CD4-positive, alpha-beta T cell (primary cell): ENCODE measurements around the gene RREB1. TPM values are rescaled to one million over a fixed set of nuclear protein-coding genes. Genes with fewer than 3 reads are reported as not detected.

Experiments
- ATAC-seq: fragments of 200-7000 bp; cut with Tn5 transposase; one replicate; pipeline ENCODE4 v1.10.0; 2022; ENCODE audit warnings: mild to moderate bottlenecking; ENCODE audit not compliant: poor library complexity
- CTCF ChIA-PET: fragments of 350-600 bp; sonication (Branson Sonifier 250); formaldehyde crosslinking; loops from one replicate; lab custom pipeline; 2021; ENCODE audit warnings: antibody characterized with exemption, inconsistent platforms; lab: Charles Lee
- POLR2A ChIA-PET: fragments of 350-600 bp; sonication (Branson Sonifier 250); formaldehyde crosslinking; loops from one replicate; lab custom pipeline; 2021; ENCODE audit warnings: antibody characterized with exemption, inconsistent platforms; lab: Charles Lee
- DNase-seq, 14 experiments: peaks; one replicate each; pipeline ENCODE4 v3.0.0-alpha.2; 2013 to 2020; ENCODE audit warnings: mixed read lengths in 2 of 14
- H3K27ac ChIP-seq, 2 donors: one replicate each; pipeline versions ENCODE4 v1.5.1 to v1.7.0; 2013; ENCODE audit warnings: low read length in 2 of 2, low read depth in 1 of 2, mild to moderate bottlenecking in 1 of 2
- H3K27me3 ChIP-seq, 2 experiments: 1 replicate in 1 of 2; 2 replicates in 1 of 2; pipeline versions ENCODE4 v1.6.1 to v1.7.0; 2013; ENCODE audit warnings: low read length in 2 of 2, control low read depth in 1 of 2, mild to moderate bottlenecking in 1 of 2, moderate library complexity in 1 of 2; ENCODE audit not compliant: insufficient read depth in 2 of 2, control insufficient read depth in 1 of 2
- H3K36me3 ChIP-seq: one replicate; pipeline ENCODE4 v1.6.1; 2013; ENCODE audit warnings: low read length, control low read depth; ENCODE audit not compliant: insufficient read depth
- H3K4me1 ChIP-seq: one replicate; pipeline ENCODE4 v1.6.1; 2013; ENCODE audit warnings: low read length, control low read depth; ENCODE audit not compliant: insufficient read depth
- H3K4me3 ChIP-seq: one replicate; pipeline ENCODE4 v1.5.1; 2013; ENCODE audit warnings: mild to moderate bottlenecking, low read length, moderate library complexity
- H3K9me3 ChIP-seq, 2 experiments: 1 replicate in 1 of 2; 2 replicates in 1 of 2; pipeline versions ENCODE4 v1.6.1 to v1.7.0; 2013; ENCODE audit warnings: low read length in 2 of 2, mild to moderate bottlenecking in 2 of 2, control low read depth in 1 of 2, moderate library complexity in 1 of 2; ENCODE audit not compliant: control insufficient read depth in 1 of 2, insufficient read depth in 1 of 2
- H3K27ac Mint-ChIP-seq: one replicate; pipeline ENCODE4 v1.8.0; 2020; ENCODE audit warnings: mixed read lengths
- H3K27me3 Mint-ChIP-seq: one replicate; pipeline ENCODE4 v1.8.0; 2021; ENCODE audit warnings: mixed read lengths
- H3K36me3 Mint-ChIP-seq: one replicate; pipeline ENCODE4 v1.8.0; 2021; ENCODE audit warnings: low read depth, mixed read lengths
- H3K4me1 Mint-ChIP-seq: one replicate; pipeline ENCODE4 v1.8.0; 2021; ENCODE audit warnings: low read depth, mixed read lengths
- H3K4me3 Mint-ChIP-seq: one replicate; pipeline ENCODE4 v1.8.0; 2020; ENCODE audit warnings: mild to moderate bottlenecking, mixed read lengths
- H3K9me3 Mint-ChIP-seq: one replicate; pipeline ENCODE4 v1.8.0; 2020; ENCODE audit warnings: mixed read lengths
- intact Hi-C, 2 experiments: fragments of 100-400 bp; cut with DNase I in 1 of 2; cut with micrococcal nuclease in 1 of 2; formaldehyde crosslinking; loops; one replicate each; pipeline versions ENCODE4 v1.15.1 to v1.9.0; 2023 to 2025; cut with DNase I, micrococcal nuclease
- total RNA-seq, 174 experiments: library from RNA in 2 of 174; stranded (reverse) in 2 of 174; gene quantifications; one replicate each; pipeline ENCODE4 v1.2.3 and lab custom pipeline; 2021 to 2026
- TF ChIP-seq, protein P1 (sequence below): fragments of 200-600 bp; IDR thresholded peaks from one replicate; pipeline ENCODE4 v1.8.0; 2022; ENCODE audit warnings: antibody characterized with exemption, mild to moderate bottlenecking

RREB1 gene
- total RNA-seq, 2 experiments from 2014 or later = 56.5 to 60.0 TPM

DNA sequence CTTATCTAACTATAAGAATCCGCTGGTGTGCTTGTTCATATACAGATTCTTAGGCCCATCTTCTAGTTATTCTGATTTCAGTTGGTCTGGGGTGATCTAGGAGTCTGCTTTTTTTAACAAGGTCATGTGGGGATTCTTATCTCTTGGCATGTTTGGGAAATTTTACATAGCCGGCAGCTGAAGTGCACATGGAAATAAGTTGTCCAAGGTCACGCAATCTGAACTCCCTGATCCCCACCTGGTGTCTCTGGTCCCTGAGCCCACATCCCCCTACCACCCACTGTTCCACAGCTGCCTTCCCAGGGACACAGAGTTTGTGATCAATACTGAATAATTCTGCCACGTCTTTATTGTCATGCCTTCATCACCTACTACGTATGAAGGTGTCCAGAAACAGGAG is 114.4 kb downstream of the RREB1 start:
- Histone ChIP-seq H3K9me3 (no peaks in the 10 kb centered on the region), H3K4me1 (no peaks in the 10 kb centered on the region), H3K36me3 (peaks cover 77% of the 10 kb centered on the region), H3K4me3 (no peak overlapping the region), H3K27me3 (no peaks in the 10 kb centered on the region), H3K27ac (no peak overlapping the region)
- H3K9me3 Mint-ChIP-seq = no peaks in the 10 kb centered on the region
- ChIA-PET CTCF (no interaction called here), POLR2A (interaction anchor here (0.6 kb wide), 1 partner anchor 91 kb away, joined by 3 read pairs; no protein-coding TSS in a partner anchor)
- ATAC-seq (no peak), DNase-seq (no peak)
- intact Hi-C loops = no loop called here
- TF ChIP-seq, protein P1, sequence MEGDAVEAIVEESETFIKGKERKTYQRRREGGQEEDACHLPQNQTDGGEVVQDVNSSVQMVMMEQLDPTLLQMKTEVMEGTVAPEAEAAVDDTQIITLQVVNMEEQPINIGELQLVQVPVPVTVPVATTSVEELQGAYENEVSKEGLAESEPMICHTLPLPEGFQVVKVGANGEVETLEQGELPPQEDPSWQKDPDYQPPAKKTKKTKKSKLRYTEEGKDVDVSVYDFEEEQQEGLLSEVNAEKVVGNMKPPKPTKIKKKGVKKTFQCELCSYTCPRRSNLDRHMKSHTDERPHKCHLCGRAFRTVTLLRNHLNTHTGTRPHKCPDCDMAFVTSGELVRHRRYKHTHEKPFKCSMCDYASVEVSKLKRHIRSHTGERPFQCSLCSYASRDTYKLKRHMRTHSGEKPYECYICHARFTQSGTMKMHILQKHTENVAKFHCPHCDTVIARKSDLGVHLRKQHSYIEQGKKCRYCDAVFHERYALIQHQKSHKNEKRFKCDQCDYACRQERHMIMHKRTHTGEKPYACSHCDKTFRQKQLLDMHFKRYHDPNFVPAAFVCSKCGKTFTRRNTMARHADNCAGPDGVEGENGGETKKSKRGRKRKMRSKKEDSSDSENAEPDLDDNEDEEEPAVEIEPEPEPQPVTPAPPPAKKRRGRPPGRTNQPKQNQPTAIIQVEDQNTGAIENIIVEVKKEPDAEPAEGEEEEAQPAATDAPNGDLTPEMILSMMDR = no peak
- peaks cover 78% of the 10 kb centered on the region for H3K36me3 Mint-ChIP-seq
- no peak overlapping the region for H3K27ac Mint-ChIP-seq
- no peak overlapping the region for H3K4me3 Mint-ChIP-seq
- no peaks in the 10 kb centered on the region for H3K27me3 Mint-ChIP-seq
- peaks cover 7% of the 10 kb centered on the region for H3K4me1 Mint-ChIP-seq

DNA sequence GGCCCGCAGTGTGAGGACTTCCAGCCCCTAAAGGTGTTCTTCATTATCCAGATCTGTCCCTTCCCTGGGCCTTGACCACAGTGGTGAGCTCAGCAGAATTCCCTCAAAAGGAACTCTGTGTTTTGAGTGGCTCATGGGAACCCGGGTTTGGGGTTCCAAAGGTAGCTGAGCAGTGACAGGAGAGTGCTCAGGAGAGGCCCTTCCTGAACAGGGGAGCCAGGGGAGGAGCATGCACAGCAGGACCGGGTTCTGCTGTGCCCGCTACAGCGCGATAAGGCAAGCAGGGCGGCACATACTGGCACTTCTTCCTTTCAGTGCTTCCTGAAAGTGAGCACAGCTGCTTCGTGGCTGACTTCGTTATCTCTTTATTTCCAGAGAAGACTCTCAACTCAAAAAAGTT is 117.0 kb downstream of the RREB1 start:
- H3K27me3 ChIP-seq = no peaks in the 10 kb centered on the region
- ATAC-seq (no peak), DNase-seq (no peak)
- Mint-ChIP-seq H3K36me3 (peaks cover 83% of the 10 kb centered on the region), H3K4me1 (peaks cover 7% of the 10 kb centered on the region), H3K4me3 (no peak overlapping the region), H3K27ac (peak overlapping the region; percentile 74), H3K27me3 (no peaks in the 10 kb centered on the region), H3K9me3 (no peaks in the 10 kb centered on the region)
- TF ChIP-seq, protein P1 = no peak
- POLR2A ChIA-PET = interaction anchor here (0.6 kb wide), 1 partner anchor 171 kb away, joined by 5 read pairs; no protein-coding TSS in a partner anchor
- no peak overlapping the region for H3K4me3 ChIP-seq
- intact Hi-C loops = no loop called here
- peaks cover 77% of the 10 kb centered on the region for H3K36me3 ChIP-seq
- CTCF ChIA-PET = no interaction called here
- H3K9me3 ChIP-seq = no peaks in the 10 kb centered on the region
- H3K27ac ChIP-seq = no peak overlapping the region
- H3K4me1 ChIP-seq = no peaks in the 10 kb centered on the region

DNA sequence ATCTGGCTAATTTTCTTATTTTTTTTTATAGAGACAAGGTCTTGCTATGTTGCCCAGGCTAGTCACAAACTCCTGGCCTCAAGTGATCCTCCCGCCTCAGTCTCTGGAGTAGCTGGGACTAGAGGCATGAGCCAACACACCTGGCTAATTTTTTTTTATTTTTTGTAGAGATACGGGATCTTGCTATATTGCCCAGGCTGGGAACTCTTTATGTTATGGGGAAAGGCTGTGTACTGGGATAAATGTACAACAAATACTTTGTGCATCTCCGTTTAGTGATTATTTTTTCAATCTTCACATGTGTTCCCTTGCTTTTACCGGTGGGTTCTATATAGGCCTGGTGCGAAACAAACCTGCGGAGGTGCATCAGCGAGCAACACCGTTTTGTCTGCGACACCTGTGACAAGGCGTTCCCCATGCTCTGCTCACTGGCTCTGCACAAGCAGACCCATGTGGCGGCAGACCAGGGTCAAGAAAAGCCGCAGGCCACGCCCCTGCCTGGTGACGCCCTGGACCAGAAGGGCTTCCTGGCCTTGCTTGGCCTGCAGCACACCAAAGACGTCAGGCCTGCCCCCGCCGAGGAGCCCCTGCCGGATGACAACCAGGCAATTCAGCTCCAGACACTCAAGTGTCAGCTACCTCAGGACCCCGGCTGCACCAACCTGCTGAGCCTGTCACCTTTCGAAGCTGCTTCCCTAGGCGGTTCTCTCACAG is 121.1 kb downstream of the RREB1 start:
- H3K27me3 Mint-ChIP-seq = no peaks in the 10 kb centered on the region
- H3K27ac ChIP-seq = no peak overlapping the region
- TF ChIP-seq, protein P1 = no peak
- no peak overlapping the region for H3K4me3 Mint-ChIP-seq
- intact Hi-C loops = no loop called here
- ATAC-seq = no peak
- peaks cover 72% of the 10 kb centered on the region for H3K36me3 Mint-ChIP-seq
- peaks cover 75% of the 10 kb centered on the region for H3K36me3 ChIP-seq
- H3K27ac Mint-ChIP-seq = no peak overlapping the region
- ChIA-PET CTCF (interaction anchor here (0.6 kb wide), 1 partner anchor 323 kb away, joined by 3 read pairs; no protein-coding TSS in a partner anchor), POLR2A (no interaction called here)
- H3K4me1 ChIP-seq = peaks cover 7% of the 10 kb centered on the region
- no peaks in the 10 kb centered on the region for H3K9me3 Mint-ChIP-seq
- no peaks in the 10 kb centered on the region for H3K27me3 ChIP-seq
- H3K9me3 ChIP-seq = peaks cover 0 to 5% of the 10 kb centered on the region in 2 experiments
- no peak overlapping the region for H3K4me3 ChIP-seq
- H3K4me1 Mint-ChIP-seq = peaks cover 15% of the 10 kb centered on the region
- no peak for DNase-seq
